ENCODE results near the gene FXYD1. TPM values are rescaled to one million over a fixed set of nuclear protein-coding genes. Genes with fewer than 3 reads are reported as not detected.

FXYD1 gene
- total and polyA plus RNA-seq, 2 donors (not counting 3 experiments of a cell fraction or from before 2014, with no cell fraction given) = not detected

DNA sequence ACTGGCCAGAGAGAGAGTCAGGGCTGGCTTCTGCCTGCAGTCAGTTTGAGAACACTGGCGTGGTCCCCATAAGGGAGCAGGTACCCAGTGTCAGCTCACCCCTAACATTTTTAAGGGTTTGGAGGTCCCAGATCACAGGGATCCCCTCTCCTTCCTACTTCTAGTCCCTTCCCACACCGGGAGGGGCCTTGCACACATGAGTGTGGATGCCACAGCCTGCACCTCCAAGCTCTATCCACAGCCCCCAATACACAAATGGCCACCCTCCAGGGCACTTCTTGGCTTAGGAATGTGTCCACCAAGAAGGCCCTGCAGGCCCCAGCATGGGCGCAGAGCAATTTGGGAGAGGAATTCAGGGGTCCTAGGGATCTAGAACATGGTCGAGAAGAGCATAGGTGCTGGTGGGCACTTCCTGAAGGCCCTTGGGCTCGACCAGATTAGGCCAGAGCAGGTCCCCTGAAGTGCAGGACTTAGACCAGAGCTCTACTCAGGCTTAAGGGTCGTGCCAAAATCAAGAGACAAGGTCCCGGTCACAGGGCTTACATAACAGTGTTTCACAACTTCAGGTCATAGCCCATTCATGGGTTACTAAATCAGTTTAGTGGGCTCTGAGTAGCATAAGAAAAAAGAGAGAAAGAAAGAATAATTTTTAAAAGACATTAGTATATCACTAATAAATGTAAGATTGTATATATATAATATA, 31.9 kb downstream of the FXYD1 start:
- ChIA-PET POLR2A (no interaction called here), CTCF (interaction anchor here (1.0 to 2.1 kb wide), 4 partner anchors 10 to 29 kb away, joined by 3 to 7 read pairs (median 3); partner anchors contain the start of gene FXYD5)
- H3K4me1 ChIP-seq (ENCODE audit: control insufficient read depth, extremely low read depth, insufficient read depth, low read length) = no peaks in the 10 kb centered on the region
- no peak overlapping the region for H2AFZ ChIP-seq (ENCODE audit: low read depth, low read length)
- no TSS peak for BruUV-seq (replicated peaks)
- H3K9me1 ChIP-seq (replicated peaks; ENCODE audit: control insufficient read depth, extremely low read depth, insufficient read depth, low read length) = no peaks in the 10 kb centered on the region
- no peak for TF ChIP-seq POLR2A (IDR thresholded peaks at IDR 0.05; ENCODE audit: low read depth, low read length)
- no peak for TF ChIP-seq POLR2AphosphoS5 (IDR thresholded peaks at IDR 0.05; ENCODE audit: insufficient read depth, low read depth, low read length)
- no peak for TF ChIP-seq MYC (IDR thresholded peaks at IDR 0.05; ENCODE audit: low read depth, low read length)
- TF ChIP-seq EZH2 (IDR thresholded peaks at IDR 0.05; ENCODE audit: borderline replicate concordance, low read depth, low read length, severe bottlenecking) = no peak
- no peak for TF ChIP-seq GATA2 (IDR thresholded peaks at IDR 0.05; ENCODE audit: insufficient read depth, insufficient read length, low read depth, low read length)
- TF ChIP-seq, protein P1, sequence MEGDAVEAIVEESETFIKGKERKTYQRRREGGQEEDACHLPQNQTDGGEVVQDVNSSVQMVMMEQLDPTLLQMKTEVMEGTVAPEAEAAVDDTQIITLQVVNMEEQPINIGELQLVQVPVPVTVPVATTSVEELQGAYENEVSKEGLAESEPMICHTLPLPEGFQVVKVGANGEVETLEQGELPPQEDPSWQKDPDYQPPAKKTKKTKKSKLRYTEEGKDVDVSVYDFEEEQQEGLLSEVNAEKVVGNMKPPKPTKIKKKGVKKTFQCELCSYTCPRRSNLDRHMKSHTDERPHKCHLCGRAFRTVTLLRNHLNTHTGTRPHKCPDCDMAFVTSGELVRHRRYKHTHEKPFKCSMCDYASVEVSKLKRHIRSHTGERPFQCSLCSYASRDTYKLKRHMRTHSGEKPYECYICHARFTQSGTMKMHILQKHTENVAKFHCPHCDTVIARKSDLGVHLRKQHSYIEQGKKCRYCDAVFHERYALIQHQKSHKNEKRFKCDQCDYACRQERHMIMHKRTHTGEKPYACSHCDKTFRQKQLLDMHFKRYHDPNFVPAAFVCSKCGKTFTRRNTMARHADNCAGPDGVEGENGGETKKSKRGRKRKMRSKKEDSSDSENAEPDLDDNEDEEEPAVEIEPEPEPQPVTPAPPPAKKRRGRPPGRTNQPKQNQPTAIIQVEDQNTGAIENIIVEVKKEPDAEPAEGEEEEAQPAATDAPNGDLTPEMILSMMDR (IDR thresholded peaks at IDR 0.05; ENCODE audit: extremely low read depth in 1 of 2, insufficient read depth in 1 of 2, low read depth in 1 of 2, low read length in 2 of 2) = no peak
- no peak for TF ChIP-seq JUN (IDR thresholded peaks at IDR 0.05; ENCODE audit: borderline replicate concordance, insufficient read depth, insufficient read length, low read depth)
- TF ChIP-seq, protein P2, sequence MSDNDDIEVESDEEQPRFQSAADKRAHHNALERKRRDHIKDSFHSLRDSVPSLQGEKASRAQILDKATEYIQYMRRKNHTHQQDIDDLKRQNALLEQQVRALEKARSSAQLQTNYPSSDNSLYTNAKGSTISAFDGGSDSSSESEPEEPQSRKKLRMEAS (IDR thresholded peaks at IDR 0.05; ENCODE audit: insufficient read depth, insufficient read length) = no peak
- no peak for TF ChIP-seq FOS (IDR thresholded peaks at IDR 0.05; ENCODE audit: borderline replicate concordance, insufficient read depth, low read length)
- H3K79me2 ChIP-seq (ENCODE audit: control insufficient read depth, insufficient read depth, low read length) = no peaks in the 10 kb centered on the region
- H3K27me3 ChIP-seq (ENCODE audit: control insufficient read depth in 2 of 2, insufficient read depth in 2 of 2, low read length in 2 of 2) = no peaks in the 10 kb centered on the region
- DNase-seq (ENCODE audit: low read depth, low spot score) = no peak
- H3K36me3 ChIP-seq (ENCODE audit: control insufficient read depth in 2 of 2, extremely low read depth in 1 of 2, insufficient read depth in 2 of 2, low read length in 2 of 2) = peaks cover 10 to 18% of the 10 kb centered on the region in 2 experiments
- intact Hi-C loops (cut with micrococcal nuclease) = no loop called here
- dilution Hi-C loops (cut with MboI; ENCODE audit: extremely low pct_ligation_motif_present, low sequenced_read_pairs) = no loop called here
- H3K9me3 ChIP-seq (replicated peaks; ENCODE audit: control insufficient read depth, insufficient read depth, low read length) = no peaks in the 10 kb centered on the region
- no peak overlapping the region for H3K27ac ChIP-seq (ENCODE audit: insufficient read depth, low read depth, low read length)
- H4K20me1 ChIP-seq (replicated peaks; ENCODE audit: control insufficient read depth, extremely low read depth, insufficient read depth, low read length) = no peaks in the 10 kb centered on the region
- H3K9ac ChIP-seq (replicated peaks; ENCODE audit: extremely low read depth, insufficient read depth, low read length) = no peak overlapping the region
- H3K4me3 ChIP-seq (replicated peaks in 1 of 3; ENCODE audit: insufficient read depth in 1 of 3, low read depth in 1 of 3, low read length in 3 of 3) = no peak overlapping the region
- no peak overlapping the region for H3K4me2 ChIP-seq (ENCODE audit: insufficient read depth, low read length)
- no peak for FAIRE-seq
